NCI-H1436 (cell line): ENCODE results near the gene ADIPOQ.
"Not testable (repeated sequence)": the region's sequence is repeated elsewhere in the genome, so short reads cannot be mapped to it uniquely, and the experiment has no call there.

ENCODE experiments used
- DNase-seq: peaks from one replicate; lab custom pipeline; 2025; lab: John Stamatoyannopoulos, UW

ADIPOQ gene

GRCh38 chr3:186842426-186843038 is at the start of gene ADIPOQ:
Gene ADIPOQ, plus strand, starts transcription at chr3:186842710. Its CDS starts 10,349 bp downstream, at chr3:186853059.
- no peak for DNase-seq

- no peak for DNase-seq
These were observed 44.2 kb upstream of the ADIPOQ start for GRCh38 chr3:186798239-186798874.

DNA sequence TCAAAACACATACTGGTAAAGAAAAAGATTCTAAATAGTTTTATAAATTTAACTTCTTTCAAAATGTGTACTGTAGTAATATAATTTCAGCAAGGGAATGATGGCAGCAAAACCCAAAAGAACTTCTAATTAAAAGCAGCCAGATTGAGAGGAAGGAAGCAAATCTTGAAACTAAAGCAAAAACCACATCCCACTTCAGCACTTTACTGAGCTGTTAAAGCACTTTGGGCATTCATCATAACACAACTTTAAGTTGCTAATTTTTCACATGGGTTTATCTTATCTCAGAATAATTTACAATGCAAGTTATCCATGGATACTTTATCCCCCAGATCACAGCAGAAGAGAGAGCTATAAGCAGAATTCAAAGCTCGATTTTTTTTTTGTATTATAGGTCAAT is 42.2 kb upstream of the ADIPOQ start:
- no peak for DNase-seq

DNA sequence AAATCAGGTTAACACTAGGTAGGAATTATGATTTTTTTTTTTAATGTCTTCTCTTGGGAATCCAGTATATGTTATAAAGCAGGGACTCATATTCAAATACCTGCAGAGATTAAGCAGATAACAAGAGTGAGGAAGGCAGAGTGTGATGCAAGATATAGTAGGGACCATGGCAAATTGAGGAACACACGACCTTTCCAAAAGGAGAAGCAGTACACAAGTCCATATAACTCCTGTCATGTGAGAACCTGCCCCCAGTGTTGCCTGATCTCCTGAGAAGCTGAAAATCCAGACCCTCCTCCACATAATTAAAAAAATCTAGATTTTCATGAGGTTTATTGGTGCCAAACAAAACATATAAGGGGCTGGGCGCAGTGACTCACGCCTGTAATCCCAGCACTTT is 39.8 kb upstream of the ADIPOQ start:
- DNase-seq: no peak

- DNase-seq: not testable (repeated sequence)
These were observed 39.1 kb upstream of the ADIPOQ start for GRCh38 chr3:186803447-186803846.

DNA sequence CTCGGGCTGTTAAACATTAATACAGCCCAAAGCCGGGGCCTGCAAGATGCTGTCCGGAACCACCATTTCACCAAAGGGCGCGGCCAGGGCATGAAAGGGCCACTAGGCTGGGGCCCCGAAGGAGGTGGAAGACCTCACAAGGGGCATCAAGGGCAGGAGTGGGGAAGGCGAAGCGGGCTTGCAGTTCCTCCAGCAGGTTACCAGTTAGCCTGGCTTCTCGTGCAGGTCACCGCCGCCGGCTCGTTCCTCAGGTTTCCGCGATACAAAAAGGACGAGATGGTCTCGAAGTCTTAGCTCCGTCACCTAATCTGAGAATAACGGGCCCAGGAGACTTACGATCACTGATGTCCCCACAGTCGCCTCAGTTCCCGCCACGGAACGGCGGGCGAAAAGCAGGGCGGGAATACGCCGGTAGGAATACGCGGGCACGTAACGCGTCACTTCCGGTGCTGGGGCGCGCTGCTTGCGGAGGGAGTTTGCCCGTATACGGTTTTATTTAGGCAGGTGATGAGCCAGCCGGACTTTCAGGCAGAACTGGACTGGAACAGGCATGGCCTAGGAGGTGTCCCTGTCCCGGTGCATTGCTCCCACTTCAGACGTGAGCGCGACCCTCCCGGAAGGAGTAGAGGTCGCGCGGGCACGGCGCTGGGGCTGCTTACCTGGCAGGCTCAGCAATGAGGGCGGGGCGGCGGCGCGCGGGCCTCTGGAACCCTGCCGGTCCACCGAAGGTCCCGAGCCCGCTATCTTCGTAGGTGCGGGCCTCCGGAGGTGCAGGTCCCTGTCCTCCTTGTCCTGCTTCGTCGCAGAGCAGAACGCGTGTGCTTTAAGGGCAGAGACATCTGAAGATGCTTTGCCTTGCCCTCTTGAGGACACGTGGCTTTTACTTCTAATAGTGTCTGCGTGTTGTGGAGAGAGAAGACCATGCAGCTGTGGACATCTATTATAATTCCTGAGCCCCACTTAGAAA is 36.1 kb upstream of the ADIPOQ start, which contains the start of gene RFC4:
RFC4 (minus strand) TSS at position 394 of the 967 bp plus-strand sequence. CDS start 1,769 bp downstream, outside the sequence.
- DNase-seq: peak; percentile 88

DNA sequence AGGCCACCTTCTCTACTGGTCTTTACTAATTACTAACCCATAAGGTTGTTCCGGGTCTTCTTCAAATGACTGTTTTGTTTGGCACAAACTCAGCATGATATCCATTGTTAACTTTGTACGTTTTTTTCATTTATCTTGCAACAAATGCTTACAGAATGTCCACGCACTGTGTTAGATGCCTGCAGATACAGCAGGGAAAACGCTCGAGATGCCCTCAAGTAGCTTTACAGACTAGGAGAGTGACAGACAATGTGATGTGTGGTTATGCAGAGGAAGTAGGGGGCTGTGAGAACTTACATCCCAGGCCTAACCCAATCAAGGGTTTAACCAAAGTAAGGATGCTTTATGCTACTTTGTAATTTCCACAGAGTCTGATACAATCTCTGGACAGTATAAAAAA is 35.3 kb upstream of the ADIPOQ start:
- no peak for DNase-seq

GRCh38 chr3:186810336-186810996 is 32.0 kb upstream of the ADIPOQ start:
- no peak for DNase-seq

DNA sequence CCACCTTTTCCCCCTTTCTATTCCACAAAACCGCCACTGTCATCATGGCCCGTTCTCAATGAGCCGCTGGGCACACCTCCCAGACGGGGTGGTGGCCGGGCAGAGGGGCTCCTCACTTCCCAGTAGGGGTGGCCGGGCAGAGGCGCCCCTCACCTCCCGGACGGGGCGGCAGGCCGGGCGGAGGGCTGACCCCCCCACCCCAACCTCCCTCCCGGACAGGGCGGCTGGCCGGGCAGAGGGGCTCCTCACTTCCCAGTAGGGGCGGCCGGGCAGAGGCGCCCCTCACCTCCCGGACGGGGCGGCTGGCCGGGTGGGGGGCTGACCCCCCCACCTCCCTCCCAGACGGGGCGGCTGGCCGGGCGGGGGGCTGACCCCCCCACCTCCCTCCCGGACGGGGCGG is 31.2 kb upstream of the ADIPOQ start:
- not testable (repeated sequence) for DNase-seq

- DNase-seq: no peak
These were observed 28.4 kb upstream of the ADIPOQ start for GRCh38 chr3:186814100-186814499.

GRCh38 chr3:186815435-186815834 is 27.1 kb upstream of the ADIPOQ start:
- DNase-seq: no peak

DNA sequence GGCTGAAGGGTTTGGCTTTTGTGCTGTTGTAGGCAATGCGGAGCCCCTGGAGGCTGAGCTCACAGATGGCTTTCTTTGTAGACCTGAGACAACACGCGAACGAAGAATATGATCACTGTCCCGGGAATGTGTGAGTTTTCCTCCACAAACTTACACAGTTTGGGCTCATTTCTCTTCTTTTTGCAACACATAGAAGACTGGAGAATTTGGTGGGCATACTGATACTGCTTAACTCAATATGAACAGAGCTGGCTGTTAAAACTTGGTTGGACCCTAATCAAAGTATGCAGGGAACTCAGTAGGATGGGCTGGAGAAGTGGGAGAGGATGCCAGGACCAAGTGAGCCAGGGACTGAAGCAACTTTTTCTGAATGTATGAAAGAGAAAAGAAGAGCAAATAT is 24.0 kb upstream of the ADIPOQ start:
- DNase-seq: no peak

GRCh38 chr3:186818956-186819355 is 23.6 kb upstream of the ADIPOQ start:
- DNase-seq: no peak

GRCh38 chr3:186821429-186822387 is 20.8 kb upstream of the ADIPOQ start:
- DNase-seq: peak; percentile 66

GRCh38 chr3:186822388-186822759 is 20.1 kb upstream of the ADIPOQ start:
- DNase-seq: not testable (repeated sequence)

DNA sequence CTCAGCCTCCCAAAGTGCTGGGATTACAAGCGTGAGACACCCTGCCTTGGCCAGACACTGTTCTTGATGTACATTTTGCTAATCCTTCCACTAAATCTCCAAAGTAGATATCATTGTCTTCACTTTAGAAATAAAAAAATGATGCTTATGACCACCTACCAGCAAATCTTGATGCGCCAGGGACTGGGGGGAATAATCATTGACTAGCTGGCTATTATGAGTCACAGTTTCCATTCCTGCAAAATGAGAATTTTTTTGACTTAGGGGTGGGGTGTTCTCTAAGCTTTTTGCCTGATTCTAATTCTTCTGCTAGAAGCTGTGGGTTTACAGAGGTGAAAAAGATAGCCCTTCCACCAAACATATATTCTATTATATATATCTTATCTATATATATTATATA is 19.1 kb upstream of the ADIPOQ start:
- DNase-seq: no peak

DNA sequence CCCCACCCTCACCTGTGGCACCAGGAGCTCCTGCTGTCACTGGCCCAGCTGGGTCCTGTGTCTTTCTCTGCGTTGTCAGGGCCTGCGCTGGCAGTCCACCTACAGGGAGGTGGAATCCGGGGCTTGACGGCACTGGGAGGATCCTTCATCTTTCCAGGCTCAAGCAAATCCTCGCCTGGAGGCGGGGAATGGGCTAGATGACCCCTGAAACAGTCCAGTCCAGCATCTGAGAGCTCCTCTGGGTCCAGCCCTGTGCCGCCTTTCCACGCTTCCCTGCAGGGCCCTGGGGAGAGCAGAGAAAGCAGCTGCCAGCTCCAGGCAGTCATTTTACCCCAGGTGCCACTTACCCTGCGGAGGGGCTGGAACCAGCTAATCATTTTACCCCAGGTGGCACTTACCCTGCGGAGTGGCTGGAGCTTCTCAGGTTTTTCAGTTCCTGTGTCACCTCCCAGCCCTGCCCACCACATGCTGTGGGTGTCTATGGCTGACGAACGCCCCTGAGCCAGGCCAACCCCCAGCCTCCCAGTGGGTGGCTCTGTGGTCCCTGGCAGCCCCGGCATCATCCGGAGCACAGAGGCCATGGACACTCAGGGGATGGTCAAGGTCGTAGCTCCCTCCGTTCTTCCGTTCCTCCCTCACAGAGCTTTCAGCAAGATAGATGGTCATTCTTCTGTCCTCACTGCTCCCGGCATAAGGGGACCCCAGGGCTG is 17.9 kb upstream of the ADIPOQ start:
- peak; percentile 43 for DNase-seq

DNA sequence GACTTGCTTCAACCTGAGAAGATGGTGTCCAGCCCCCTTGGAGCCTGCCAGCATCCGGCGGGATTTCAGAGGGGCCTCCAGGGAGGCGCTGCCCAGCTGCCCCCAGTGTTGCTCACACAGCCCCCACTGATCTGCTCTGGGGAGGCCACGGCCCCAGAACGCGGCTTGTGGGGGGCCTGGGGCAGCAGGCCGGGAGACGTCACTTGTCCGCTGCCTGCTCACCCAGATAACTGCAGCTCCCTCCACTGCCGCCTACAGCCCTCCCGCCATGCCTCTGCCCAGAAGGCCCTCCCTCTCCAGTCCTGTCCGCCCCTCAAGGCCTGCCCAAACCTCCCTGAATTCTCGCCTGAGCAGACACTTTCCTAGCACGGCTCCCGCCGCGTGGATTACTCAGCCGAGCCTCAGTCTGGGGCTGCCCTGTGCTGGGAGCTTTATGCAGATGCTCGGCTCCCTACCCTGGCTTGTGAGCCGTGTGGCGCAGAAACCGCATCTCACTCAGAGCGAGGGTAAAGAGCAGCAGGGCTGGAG is 17.2 kb upstream of the ADIPOQ start:
- no peak for DNase-seq

GRCh38 chr3:186825872-186826409 is 16.6 kb upstream of the ADIPOQ start:
- DNase-seq: no peak
